Measurements from ENCODE around the gene TRIM68. TPM values are rescaled to one million over a fixed set of nuclear protein-coding genes. Genes with fewer than 3 reads are reported as not detected.

Gene TRIM68
- total RNA-seq, 1 donor from 2014 or later, result 6.8 TPM

DNA sequence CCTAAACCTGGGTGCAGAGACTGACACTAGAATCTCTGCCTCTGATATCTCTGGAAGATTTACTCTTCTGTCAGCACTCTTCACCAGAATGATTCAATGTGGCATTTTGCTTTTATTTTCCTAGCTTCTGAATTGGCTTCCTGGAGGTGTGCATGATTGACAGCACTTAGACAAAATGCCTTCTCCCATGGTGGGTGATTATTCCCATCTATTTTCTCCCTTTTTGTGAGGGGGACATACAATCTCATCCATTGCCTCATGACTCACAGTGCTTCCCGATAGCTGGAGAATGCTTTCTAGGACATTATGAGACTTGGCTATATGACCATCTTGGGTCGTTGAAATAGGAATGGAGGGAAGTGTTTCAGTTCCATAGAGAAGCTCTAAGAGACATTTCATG, 4.0 kb upstream of the TRIM68 start:
- DNase-seq (ENCODE audit: low read depth) (no peak), FAIRE-seq (no peak)
- Histone ChIP-seq H3K4me3 (ENCODE audit: low read depth, low read length) (no peak overlapping the region), H3K27me3 (ENCODE audit: control insufficient read depth, insufficient read depth, low read length) (no peaks in the 10 kb centered on the region), H3K36me3 (ENCODE audit: control insufficient read depth, insufficient read depth, low read length) (no peaks in the 10 kb centered on the region)
- no peak for TF ChIP-seq CTCF (IDR thresholded peaks at IDR 0.05; ENCODE audit: insufficient read depth, low read length, severe bottlenecking)

DNA sequence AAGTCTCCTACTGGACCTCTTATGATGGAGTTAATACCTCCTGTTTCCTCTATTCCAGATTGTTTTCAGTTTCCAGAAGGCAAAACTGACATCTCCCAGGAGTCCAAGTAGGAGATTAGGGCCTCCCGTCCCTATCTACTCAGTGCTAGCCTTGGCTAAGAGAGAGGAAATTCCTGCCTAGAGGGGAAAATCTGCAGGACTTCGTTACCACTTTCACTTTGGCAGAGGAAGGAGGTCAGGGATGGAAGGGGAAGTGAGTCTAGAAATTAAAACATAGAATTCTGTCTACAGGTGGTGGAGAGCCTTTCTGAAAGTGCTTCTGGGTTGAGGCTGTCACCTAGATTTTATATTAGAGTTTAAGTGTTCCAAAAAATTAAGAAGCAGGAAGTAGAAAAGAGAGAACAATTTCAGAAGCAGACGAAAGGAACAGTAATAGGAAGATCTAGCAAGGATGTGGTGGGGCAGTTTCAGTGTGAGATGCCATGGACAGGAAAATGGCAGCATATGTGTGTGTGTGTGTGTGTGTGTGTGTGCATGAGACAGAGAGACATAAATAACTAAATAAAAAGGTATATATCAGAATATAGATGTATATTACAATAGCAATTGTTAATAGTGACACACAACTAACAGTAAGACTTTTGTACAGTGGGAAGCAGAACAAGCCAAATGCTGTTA, 2.4 kb upstream of the TRIM68 start:
- no peaks in the 10 kb centered on the region for H3K27me3 ChIP-seq (ENCODE audit: control insufficient read depth, insufficient read depth, low read length)
- no peak for TF ChIP-seq CTCF (IDR thresholded peaks at IDR 0.05; ENCODE audit: insufficient read depth, low read length, severe bottlenecking)
- no peak for DNase-seq (ENCODE audit: low read depth)
- no peak overlapping the region for H3K4me3 ChIP-seq (ENCODE audit: low read depth, low read length)
- no peak for FAIRE-seq
- no peaks in the 10 kb centered on the region for H3K36me3 ChIP-seq (ENCODE audit: control insufficient read depth, insufficient read depth, low read length)

GRCh38 chr11:4607096-4607495, 935 bp downstream of the TRIM68 start:
- DNase-seq (ENCODE audit: low read depth) (peak; percentile 40), FAIRE-seq (no peak)
- peaks cover 3% of the 10 kb centered on the region for H3K36me3 ChIP-seq (ENCODE audit: control insufficient read depth, insufficient read depth, low read length)
- H3K4me3 ChIP-seq (ENCODE audit: low read depth, low read length), result peak overlapping the region; percentile 69
- TF ChIP-seq CTCF (IDR thresholded peaks at IDR 0.05; ENCODE audit: insufficient read depth, low read length, severe bottlenecking), result no peak
- no peaks in the 10 kb centered on the region for H3K27me3 ChIP-seq (ENCODE audit: control insufficient read depth, insufficient read depth, low read length)

DNA sequence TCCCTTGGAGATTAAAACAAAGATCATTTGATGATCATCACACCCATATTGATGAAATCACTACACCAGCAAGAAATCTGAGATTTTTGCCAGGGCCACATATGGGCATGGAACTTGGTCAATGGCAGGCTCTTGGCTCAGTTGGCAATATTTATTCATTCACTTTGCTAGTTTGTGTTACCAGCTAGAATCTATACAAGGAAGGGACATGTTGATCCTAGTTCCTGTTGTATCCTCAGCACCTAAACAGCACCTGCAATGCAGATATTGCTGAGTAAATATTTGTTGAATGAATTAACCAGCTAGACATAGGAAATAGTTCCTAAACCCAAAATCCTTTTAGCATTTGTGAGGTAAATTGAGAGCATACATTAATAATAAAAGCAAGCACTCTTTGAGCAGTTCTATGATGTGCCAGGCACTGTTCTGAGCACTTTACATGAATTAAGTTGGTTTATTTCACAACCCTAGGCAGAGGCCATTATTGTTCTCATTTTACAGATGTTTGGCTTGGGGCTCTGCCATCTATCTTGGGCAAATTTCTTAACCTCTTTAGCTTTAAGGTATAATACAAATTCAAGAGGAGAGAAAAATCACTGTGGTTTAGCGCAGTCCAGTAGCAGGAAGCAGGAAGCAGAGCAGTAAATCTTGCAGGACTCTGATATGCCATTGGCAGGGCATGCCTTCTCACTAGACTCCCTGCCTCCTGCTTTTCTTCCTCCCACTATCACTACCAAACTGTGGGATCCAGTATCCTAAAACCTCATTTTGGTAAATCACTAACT, 1.6 kb downstream of the TRIM68 start:
- TF ChIP-seq CTCF (IDR thresholded peaks at IDR 0.05; ENCODE audit: insufficient read depth, low read length, severe bottlenecking), result no peak
- H3K4me3 ChIP-seq (ENCODE audit: low read depth, low read length), result peak overlapping the region; percentile 69
- H3K36me3 ChIP-seq (ENCODE audit: control insufficient read depth, insufficient read depth, low read length), result peaks cover 8% of the 10 kb centered on the region
- DNase-seq (ENCODE audit: low read depth) (peak; percentile 11), FAIRE-seq (no peak)
- no peaks in the 10 kb centered on the region for H3K27me3 ChIP-seq (ENCODE audit: control insufficient read depth, insufficient read depth, low read length)

- H3K4me3 ChIP-seq (ENCODE audit: low read depth, low read length), result no peak overlapping the region
- no peak for TF ChIP-seq CTCF (IDR thresholded peaks at IDR 0.05; ENCODE audit: insufficient read depth, low read length, severe bottlenecking)
- H3K36me3 ChIP-seq (ENCODE audit: control insufficient read depth, insufficient read depth, low read length), result peaks cover 12% of the 10 kb centered on the region
- DNase-seq (ENCODE audit: low read depth) (no peak), FAIRE-seq (no peak)
- no peaks in the 10 kb centered on the region for H3K27me3 ChIP-seq (ENCODE audit: control insufficient read depth, insufficient read depth, low read length)
These were observed 3.0 kb downstream of the TRIM68 start for GRCh38 chr11:4605057-4605456.

All from bronchial epithelial cell (primary cell).